IPS-20b (cell line): ENCODE measurements around the gene TCEA3.

ENCODE experiments used
- H3K27ac ChIP-seq: one replicate; pipeline ENCODE4 v1.5.1; 2013; ENCODE audit warnings: low read length
- H3K27me3 ChIP-seq: 2 replicates; pipeline ENCODE4 v1.6.1; 2013; ENCODE audit warnings: mild to moderate bottlenecking, low read length, inconsistent platforms; ENCODE audit not compliant: insufficient read depth
- H3K36me3 ChIP-seq: 2 replicates; pipeline ENCODE4 v1.6.1; 2013; ENCODE audit warnings: low read depth, mild to moderate bottlenecking, inconsistent platforms, low read length, moderate library complexity; ENCODE audit not compliant: insufficient read depth
- H3K4me1 ChIP-seq: 2 replicates; pipeline ENCODE4 v1.6.1; 2013; ENCODE audit warnings: mild to moderate bottlenecking, control low read depth, inconsistent platforms, low read length, moderate library complexity; ENCODE audit not compliant: insufficient read depth
- H3K4me3 ChIP-seq: 2 replicates; pipeline ENCODE4 v1.5.1; 2013; ENCODE audit warnings: mild to moderate bottlenecking, low read length, inconsistent platforms
- H3K9ac ChIP-seq: 2 replicates; pipeline ENCODE4 v1.6.1; 2013; ENCODE audit warnings: low read depth, mild to moderate bottlenecking, inconsistent platforms, low read length, moderate library complexity
- H3K9me3 ChIP-seq: 2 replicates; pipeline ENCODE4 v1.6.1; 2013; ENCODE audit warnings: mild to moderate bottlenecking, low read depth, low read length, inconsistent platforms; ENCODE audit not compliant: insufficient read depth

Gene TCEA3

DNA sequence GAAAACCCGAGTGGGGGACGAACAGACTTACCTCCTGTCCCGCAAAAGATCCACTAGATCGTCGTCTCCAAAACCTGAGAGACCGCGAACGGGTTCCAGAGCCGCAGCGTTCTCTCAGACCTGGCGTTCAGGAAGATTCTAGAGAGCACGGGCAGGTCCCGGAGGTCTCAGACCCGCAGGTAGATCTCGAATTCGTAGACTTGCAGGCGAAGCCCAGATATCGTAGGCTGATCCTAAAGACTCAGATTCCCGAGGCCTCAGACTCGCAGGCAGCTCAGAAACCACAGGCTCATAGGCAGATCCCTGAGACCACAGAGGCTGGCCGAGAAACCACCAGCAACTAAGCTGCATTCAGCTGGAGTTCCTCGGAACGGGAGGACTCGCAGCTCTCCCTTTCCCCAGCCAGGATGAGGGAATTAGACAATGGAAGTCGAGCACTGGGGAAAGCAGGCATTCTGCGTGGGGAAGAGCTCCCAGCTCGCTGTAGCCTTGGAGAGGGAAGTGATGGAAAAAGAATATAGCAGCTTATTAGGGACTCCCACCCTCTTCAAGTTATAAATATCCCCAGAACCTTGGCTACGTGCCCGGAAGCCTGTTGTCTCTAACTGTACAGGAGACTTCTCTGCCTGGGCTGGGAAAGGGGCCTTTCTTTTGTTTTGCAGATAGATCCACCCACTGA, 55.1 kb downstream of the TCEA3 start, which contains the start of gene ZNF436:
TSS of gene ZNF436 (minus strand) at position 502 of the 679 bp plus-strand sequence. CDS start 1,831 bp downstream, outside the sequence.
- Histone ChIP-seq H3K9me3 (peaks cover 4% of the 10 kb centered on the region), H3K4me1 (peaks cover 25% of the 10 kb centered on the region), H3K4me3 (peak within 1 kb of the TSS; percentile 99), H3K9ac (peak within 1 kb of the TSS; percentile 88), H3K36me3 (no peaks in the 10 kb centered on the region), H3K27ac (peak within 1 kb of the TSS; percentile 89), H3K27me3 (peaks cover 86% of the 10 kb centered on the region)

DNA sequence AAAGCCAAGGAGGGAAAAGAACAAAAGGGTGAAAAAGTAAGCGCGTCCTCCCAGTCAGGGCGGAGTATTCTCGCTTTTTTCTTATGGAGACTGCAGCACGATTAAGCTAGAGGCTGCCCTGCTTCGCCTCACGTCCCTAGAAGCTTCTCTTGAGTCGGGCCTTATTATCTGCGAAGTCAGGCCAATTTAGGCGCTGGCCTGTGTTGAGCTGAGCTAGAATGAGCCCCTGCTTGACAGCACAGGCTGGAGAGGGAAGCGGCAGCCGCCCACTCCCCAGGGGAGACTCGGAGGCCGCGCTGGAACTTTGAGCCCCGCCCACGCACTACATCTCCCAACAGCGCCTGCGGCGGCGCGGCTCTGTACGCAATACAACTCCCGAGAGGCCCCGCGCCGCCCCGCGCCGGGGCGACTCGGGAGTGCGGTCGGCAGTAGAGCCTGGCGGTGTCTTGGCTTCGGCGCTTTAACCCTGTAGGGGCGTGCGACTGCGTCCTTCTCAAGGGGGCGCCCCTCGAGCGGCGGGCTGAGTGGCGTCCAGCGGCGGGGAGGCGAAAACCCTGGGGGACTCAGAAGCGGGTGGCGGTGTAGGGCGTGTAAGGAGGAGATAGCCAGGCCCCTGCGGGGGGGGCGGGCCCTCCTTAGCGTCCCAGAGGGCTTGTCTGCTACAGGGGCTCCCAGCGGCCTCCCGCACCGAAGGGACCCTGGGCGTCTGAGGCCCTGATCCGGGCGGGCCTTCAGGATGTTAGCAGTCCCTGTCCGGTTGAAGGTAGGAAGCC, 55.8 kb downstream of the TCEA3 start:
- Histone ChIP-seq H3K36me3 (no peaks in the 10 kb centered on the region), H3K27ac (peak overlapping the region; percentile 89), H3K4me3 (peak overlapping the region; percentile 99), H3K4me1 (peaks cover 20% of the 10 kb centered on the region), H3K27me3 (peaks cover 86% of the 10 kb centered on the region), H3K9me3 (peaks cover 8% of the 10 kb centered on the region), H3K9ac (peak overlapping the region; percentile 88)

DNA sequence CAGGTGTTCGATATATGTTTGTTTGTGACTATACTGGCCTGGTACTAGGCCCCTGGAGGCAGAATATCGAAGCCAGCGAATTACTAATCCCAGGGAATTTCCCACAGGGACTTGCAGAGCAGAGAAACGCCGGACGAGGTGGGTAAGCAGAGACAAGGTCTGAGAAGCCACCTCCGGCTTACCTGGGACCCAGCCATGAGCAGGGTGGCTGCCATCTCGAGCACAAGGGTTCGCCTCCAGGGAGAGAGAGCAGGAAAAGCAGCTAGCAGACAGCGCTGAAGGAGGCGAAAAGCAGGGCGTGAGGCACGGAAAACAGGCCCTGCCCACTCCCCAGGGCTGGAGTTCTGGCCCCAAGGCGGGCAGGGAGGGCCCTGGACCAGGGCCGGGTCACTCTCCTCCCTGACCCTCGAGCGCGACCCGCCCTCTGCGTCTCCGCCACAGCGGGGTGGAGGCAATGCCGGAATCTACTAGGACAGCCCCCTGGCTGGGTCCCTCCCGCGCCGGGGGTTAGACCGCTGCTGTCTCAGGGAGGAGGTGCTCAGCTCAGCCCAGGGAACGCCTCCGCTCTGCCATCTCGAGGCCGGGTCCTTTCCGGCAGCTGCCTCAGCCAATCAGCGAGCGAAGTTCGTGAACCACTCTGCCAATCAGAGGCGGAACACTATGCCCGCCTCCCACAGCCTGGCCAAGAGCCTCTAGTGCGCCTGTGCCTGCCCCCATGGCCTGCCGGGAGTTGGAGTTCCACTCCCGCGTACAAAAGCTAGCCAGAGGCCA, 56.6 kb downstream of the TCEA3 start:
- Histone ChIP-seq H3K9me3 (peaks cover 15% of the 10 kb centered on the region), H3K4me3 (peak overlapping the region; percentile 99), H3K27ac (peak overlapping the region; percentile 89), H3K4me1 (peaks cover 19% of the 10 kb centered on the region), H3K9ac (peak overlapping the region; percentile 88), H3K36me3 (peaks cover under 1% of the 10 kb centered on the region), H3K27me3 (peaks cover 86% of the 10 kb centered on the region)

DNA sequence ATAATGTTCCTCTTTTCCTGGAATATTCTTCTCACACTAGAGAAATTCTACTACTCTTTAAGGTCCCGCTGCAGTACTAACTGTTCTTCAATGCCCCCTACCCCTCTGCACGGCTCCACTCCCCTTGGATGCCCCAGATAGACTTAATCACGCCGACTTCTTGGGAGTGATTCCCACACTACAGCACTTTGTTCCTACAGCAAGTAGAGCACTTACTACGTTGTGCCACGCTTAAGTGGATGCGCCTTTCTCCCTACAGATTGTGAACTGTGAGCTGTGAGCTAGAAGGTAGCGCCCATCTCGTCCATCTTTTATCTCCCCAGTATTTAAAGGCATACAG, 57.1 kb downstream of the TCEA3 start:
- Histone ChIP-seq H3K4me3 (peak overlapping the region; percentile 99), H3K9me3 (peaks cover 21% of the 10 kb centered on the region), H3K27ac (no peak overlapping the region), H3K9ac (peak overlapping the region; percentile 47; the same call in 1 of the 2 replicates), H3K27me3 (peaks cover 86% of the 10 kb centered on the region), H3K4me1 (peaks cover 19% of the 10 kb centered on the region), H3K36me3 (peaks cover 6% of the 10 kb centered on the region)

DNA sequence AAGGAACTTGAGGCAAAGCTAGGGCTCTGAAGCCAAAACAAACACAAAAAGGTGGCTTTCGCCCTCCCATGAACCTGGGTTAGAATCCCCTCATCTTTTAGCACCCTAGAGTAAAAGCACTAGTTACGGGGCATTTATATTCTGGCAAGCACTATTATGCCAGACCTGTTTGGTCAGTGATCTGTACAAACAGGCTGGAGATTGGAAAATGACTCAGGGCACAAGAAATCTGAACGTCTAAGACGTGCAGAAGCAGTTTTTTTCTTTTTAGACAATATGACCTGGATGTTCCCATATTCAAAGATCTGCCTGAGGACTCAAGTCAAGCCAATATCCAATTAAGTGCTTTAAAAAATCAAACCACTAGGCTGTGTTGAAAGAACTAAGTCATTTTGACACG, 58.0 kb downstream of the TCEA3 start:
- no peak overlapping the region for H3K27ac ChIP-seq
- H3K9me3 ChIP-seq, result peaks cover 29% of the 10 kb centered on the region
- peaks cover 14% of the 10 kb centered on the region for H3K4me1 ChIP-seq
- H3K9ac ChIP-seq, result no peak overlapping the region
- H3K36me3 ChIP-seq, result peaks cover 14% of the 10 kb centered on the region
- H3K4me3 ChIP-seq, result no peak overlapping the region
- H3K27me3 ChIP-seq, result peaks cover 86% of the 10 kb centered on the region

DNA sequence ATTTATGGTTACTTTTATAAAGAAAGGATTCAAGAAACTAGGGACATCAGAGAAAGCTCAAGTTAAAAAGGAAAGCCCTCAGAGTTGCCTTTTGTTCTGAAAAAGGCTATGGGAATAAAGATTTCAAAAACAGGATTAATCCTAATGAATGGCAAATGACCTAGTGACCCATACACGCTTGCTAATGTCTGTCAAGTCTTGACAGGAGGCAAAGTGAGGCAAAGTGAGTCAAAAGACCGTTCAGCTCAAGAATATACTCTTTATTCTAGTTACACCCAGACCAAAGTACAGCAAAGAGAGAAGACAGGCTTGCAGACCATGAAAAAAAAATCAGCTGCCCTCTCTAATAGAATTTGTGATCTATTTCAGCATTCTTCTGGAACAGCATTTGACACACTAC, 58.4 kb downstream of the TCEA3 start:
- Histone ChIP-seq H3K9me3 (peaks cover 34% of the 10 kb centered on the region), H3K27ac (no peak overlapping the region), H3K36me3 (peaks cover 19% of the 10 kb centered on the region), H3K4me1 (peaks cover 10% of the 10 kb centered on the region), H3K27me3 (peaks cover 86% of the 10 kb centered on the region), H3K9ac (no peak overlapping the region), H3K4me3 (no peak overlapping the region; the same call in 1 of the 2 replicates)

DNA sequence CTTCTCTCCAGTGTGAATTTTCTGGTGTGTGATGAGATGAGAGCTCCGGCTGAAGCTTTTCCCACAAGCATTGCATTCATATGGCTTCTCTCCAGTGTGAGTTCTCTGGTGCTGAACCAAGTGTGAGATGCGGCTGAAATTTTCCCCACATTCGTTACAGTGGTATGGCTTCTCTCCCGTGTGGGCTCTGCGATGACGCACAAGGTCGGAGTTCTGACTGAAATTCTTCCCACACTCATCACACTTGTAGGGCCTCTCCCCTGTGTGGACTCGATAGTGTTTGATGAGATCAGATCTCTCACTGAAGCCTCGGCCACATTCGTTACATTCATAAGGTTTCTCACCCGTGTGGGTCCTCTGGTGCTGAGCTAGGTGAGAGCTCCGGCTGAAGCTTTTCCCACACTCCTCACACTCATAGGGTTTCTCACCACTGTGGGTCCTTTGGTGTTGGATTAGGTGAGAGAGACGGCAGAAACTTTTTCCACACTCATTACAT, 62.3 kb downstream of the TCEA3 start:
- H3K4me1 ChIP-seq, result no peaks in the 10 kb centered on the region
- peaks cover 52% of the 10 kb centered on the region for H3K9me3 ChIP-seq
- H3K36me3 ChIP-seq, result peaks cover 20% of the 10 kb centered on the region
- H3K9ac ChIP-seq, result no peak overlapping the region
- no peak overlapping the region; the same call in 1 of the 2 replicates for H3K4me3 ChIP-seq
- no peak overlapping the region for H3K27ac ChIP-seq
- peaks cover 94% of the 10 kb centered on the region for H3K27me3 ChIP-seq

DNA sequence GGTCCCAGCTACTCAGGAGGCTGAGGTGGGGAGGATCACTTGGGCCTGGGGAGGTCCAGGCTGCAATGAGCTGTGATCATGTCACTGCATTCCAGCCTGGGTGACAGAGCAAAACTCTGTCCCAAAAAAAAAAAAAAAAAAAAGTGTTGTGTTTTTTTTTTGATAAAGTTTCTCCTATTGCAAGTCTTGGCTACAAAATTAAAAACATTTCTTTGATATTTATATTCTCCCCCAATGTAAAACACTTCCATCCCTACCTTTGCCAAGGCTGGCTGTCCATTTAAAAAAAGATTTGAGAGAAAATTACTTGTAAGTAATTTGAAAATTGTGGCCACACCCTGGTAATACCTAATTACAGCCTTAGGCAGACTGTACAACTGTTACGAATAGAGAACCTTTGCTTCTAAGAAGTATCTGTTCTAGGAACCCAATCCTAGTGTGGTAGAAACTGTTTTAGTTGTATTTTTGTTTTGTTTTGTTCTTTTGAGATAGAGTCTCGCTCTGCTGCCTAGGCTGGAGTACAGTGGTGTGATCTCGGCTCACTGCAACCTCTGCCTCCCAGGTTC, 66.2 kb downstream of the TCEA3 start:
- Histone ChIP-seq H3K27ac (no peak overlapping the region), H3K9ac (no peak overlapping the region), H3K4me1 (no peaks in the 10 kb centered on the region), H3K27me3 (peaks cover 100% of the 10 kb centered on the region), H3K9me3 (peaks cover 41% of the 10 kb centered on the region), H3K4me3 (no peak overlapping the region), H3K36me3 (peaks cover 20% of the 10 kb centered on the region)

DNA sequence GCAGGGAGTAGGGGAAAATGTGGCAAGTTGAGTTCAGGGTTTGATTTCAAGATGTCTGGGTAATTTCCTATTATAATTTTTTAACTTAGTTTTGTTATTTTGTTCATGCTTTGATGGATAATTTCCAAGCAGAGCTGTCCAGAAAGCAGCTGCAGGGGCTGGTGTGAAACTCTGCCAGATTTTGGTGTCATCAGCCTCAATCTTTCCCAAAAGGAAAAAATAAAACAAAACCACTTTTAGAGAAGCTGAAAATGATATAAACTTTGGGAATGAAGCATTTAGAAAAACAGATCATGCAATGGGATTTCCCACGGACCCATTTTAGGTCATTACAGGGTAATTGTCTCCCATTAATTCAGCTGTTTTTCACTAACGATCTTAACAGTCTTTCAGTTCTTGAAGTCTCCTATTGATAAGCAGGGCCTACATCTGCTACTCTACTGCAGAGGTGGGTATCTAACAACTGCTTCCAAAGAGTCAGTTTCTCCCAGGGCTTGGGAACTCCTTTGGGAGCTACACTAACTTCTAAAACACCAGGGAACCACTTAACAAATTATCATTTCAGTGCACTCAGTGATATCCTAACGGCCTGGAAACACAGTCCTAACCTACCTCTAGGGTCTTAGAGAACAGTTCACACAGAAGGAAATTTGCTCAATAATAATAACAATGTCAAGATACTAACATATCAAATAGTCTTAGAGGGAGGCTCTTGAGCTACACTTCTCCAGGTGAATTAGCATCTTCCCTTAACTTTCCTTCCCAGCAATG, 67.2 kb downstream of the TCEA3 start:
- peaks cover 30% of the 10 kb centered on the region for H3K9me3 ChIP-seq
- H3K36me3 ChIP-seq, result peaks cover 13% of the 10 kb centered on the region
- H3K27ac ChIP-seq, result no peak overlapping the region
- H3K9ac ChIP-seq, result no peak overlapping the region
- no peaks in the 10 kb centered on the region for H3K4me1 ChIP-seq
- H3K4me3 ChIP-seq, result no peak overlapping the region
- H3K27me3 ChIP-seq, result peaks cover 100% of the 10 kb centered on the region

DNA sequence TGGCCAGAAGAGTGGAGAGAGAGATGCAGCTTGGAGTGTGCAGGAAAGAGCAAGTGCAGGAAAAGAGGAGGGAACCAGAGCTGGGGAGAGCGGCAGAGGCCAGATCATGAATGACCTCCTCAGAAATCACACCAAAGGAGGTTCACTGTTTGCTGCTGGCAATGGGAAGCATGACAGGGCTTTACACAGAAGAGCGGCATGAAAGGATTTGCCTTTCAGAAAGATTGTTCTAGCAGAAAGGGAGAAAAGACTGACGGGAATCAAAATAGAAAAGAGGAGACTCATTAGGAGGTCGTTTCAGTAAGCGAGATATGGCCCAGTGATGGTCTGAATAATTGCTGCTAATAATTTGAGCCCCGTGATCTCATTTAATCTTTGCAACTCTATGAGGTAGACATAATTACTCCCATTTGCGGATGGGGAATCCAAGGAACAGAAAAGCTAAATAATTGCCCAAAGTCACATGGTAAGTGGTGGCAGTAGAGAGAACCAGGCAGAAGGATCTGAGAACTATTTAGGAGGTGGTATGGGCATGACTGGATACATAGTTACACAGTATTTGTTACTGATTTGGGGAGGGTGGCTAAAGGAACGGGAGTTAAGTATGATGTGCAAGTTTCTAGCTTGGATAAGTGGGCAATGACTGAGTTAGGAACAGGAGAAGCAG, 67.9 kb downstream of the TCEA3 start:
- Histone ChIP-seq H3K27me3 (peaks cover 100% of the 10 kb centered on the region), H3K36me3 (peaks cover 6% of the 10 kb centered on the region), H3K9me3 (peaks cover 23% of the 10 kb centered on the region), H3K27ac (no peak overlapping the region), H3K9ac (no peak overlapping the region), H3K4me3 (no peak overlapping the region), H3K4me1 (no peaks in the 10 kb centered on the region)
